GM12865 (cell line): ENCODE measurements around the gene NUMB.

Experiments used
- DNase-seq: peaks from one replicate; pipeline ENCODE4 v3.0.0; 2010; ENCODE audit warnings: low read depth
- H3K4me3 ChIP-seq: 2 replicates; pipeline ENCODE4 v1.5.1; 2011; ENCODE audit warnings: mild to moderate bottlenecking, low read depth, low read length, control low read depth
- TF ChIP-seq, protein P1 (sequence below): IDR thresholded peaks from 2 replicates; pipeline ENCODE4 v1.5.1; 2011; ENCODE audit warnings: low read length, control low read depth, low read depth, inconsistent platforms; ENCODE audit not compliant: insufficient read depth; ENCODE audit errors: missing control alignments

Gene NUMB

DNA sequence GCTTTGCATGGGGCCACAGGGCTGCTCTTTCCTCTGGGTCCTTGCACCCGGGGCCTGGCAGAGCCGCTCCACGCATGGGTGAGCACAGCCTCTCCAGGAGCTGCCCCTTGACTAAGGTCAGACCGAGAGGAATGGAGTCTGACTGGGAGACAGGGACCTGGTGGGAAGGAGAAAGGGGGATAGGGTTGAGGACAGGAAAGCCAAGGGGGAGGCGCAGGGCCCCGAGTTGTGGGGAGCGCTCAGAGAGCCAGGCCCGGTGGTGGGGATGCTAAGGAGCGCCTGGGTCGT is 205.1 kb downstream of the NUMB start:
- no peak for DNase-seq
- no peak overlapping the region for H3K4me3 ChIP-seq
- TF ChIP-seq, protein P1, sequence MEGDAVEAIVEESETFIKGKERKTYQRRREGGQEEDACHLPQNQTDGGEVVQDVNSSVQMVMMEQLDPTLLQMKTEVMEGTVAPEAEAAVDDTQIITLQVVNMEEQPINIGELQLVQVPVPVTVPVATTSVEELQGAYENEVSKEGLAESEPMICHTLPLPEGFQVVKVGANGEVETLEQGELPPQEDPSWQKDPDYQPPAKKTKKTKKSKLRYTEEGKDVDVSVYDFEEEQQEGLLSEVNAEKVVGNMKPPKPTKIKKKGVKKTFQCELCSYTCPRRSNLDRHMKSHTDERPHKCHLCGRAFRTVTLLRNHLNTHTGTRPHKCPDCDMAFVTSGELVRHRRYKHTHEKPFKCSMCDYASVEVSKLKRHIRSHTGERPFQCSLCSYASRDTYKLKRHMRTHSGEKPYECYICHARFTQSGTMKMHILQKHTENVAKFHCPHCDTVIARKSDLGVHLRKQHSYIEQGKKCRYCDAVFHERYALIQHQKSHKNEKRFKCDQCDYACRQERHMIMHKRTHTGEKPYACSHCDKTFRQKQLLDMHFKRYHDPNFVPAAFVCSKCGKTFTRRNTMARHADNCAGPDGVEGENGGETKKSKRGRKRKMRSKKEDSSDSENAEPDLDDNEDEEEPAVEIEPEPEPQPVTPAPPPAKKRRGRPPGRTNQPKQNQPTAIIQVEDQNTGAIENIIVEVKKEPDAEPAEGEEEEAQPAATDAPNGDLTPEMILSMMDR: no peak

- TF ChIP-seq, protein P1: no peak
- DNase-seq: no peak
- no peak overlapping the region for H3K4me3 ChIP-seq
These were observed 205.6 kb downstream of the NUMB start for GRCh38 chr14:73252491-73253322.

GRCh38 chr14:73251516-73252215 is 206.7 kb downstream of the NUMB start:
- no peak for DNase-seq
- no peak overlapping the region for H3K4me3 ChIP-seq
- TF ChIP-seq, protein P1: no peak

DNA sequence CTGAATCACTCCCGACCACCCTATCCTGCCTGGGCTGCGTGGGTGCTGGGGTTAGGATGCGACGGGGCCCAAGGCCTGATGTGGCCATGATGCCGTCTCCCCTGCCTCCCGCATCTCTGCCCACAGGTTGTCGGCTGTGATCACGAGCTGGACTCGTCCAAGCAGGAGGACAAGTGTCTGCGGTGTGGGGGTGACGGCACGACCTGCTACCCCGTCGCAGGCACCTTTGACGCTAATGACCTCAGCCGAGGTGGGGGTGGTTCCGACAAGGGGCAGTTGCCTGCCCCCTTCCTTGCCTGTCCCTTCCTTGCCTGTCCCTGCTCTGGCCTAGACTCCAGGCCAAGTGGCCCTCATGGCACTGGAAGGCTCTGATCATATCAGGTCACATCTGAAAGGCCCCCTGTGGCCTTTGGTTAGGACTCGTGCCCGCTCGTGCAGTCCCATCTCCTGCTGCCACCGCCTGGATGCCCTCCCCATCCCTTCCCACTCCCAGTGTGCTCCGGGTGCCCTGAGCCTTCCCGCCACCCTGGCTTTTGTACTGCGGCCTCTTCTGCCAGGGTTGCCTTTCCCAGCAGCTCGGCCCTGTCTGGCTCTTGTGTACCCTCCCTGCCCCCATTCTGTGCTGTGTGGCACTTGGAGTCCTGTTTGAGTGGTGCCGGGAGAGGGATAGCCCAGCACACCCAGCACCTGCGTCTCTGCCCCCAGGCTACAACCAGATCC is 207.4 kb downstream of the NUMB start:
- TF ChIP-seq, protein P1: no peak
- no peak overlapping the region for H3K4me3 ChIP-seq
- DNase-seq: no peak

DNA sequence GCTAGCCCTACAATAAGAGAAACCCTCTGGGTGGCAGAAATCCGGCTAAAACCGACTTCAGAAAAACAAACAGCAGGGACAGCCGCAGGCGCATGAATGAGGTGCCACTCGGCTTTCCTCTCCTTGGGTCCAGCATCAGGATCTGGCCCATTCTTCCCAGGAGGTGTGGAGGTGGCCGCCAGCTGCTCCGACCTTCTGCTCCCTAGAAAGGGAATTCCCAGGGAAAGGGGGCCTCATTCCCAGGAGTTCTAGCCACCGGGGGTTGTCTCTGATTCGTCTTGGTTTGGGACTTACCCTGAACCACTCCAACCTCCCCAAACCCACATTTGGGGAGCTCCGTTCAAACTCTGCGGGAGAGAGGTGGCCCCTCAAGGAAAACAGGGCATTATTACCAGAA is 208.0 kb downstream of the NUMB start:
- no peak for DNase-seq
- no peak overlapping the region for H3K4me3 ChIP-seq
- TF ChIP-seq, protein P1: no peak

- H3K4me3 ChIP-seq: no peak overlapping the region
- TF ChIP-seq, protein P1: no peak
- DNase-seq: no peak
These were observed 208.6 kb downstream of the NUMB start for GRCh38 chr14:73249564-73250316.
